K562 (cell line): ENCODE results near the gene PHKB. TPM values are rescaled to one million over a fixed set of nuclear protein-coding genes. Genes with fewer than 3 reads are reported as not detected.
A peak's percentile ranks its signal among the peaks of the same experiment; 100 is the strongest.

Experiments
- CHD7 ChIP-seq: fragments of 200-600 bp; sonication (generic); IDR thresholded peaks from one replicate; pipeline ENCODE4 v1.6.1; 2012; ENCODE audit warnings: mild to moderate bottlenecking, low read depth, low read length, inconsistent platforms
- CXXC5 ChIP-seq: fragments of 250-450 bp; sonication (Bioruptor Pico); IDR thresholded peaks from 2 replicates; pipeline ENCODE4 v1.8.0; 2022; ENCODE audit warnings: inconsistent platforms, mild to moderate bottlenecking, moderate library complexity
- E2F5 ChIP-seq: sonication (generic); formaldehyde crosslinking; IDR thresholded peaks from 2 replicates; pipeline ENCODE4 v1.8.0; 2022; ENCODE audit warnings: mild to moderate bottlenecking, missing genetic modification reagents
- HMGXB4 ChIP-seq: sonication (generic); formaldehyde crosslinking; IDR thresholded peaks from 2 replicates; pipeline ENCODE4 v1.8.1; 2023; ENCODE audit warnings: mild to moderate bottlenecking, missing genetic modification reagents
- ZC3H4 ChIP-seq: sonication (generic); formaldehyde crosslinking; IDR thresholded peaks from 2 replicates; pipeline ENCODE4 v1.9.0; 2021; ENCODE audit warnings: missing genetic modification reagents, borderline replicate concordance
- ZNF740 ChIP-seq, 3 experiments: fragments of 200-800 bp in 1 of 3; sonication (Bioruptor generic) in 1 of 3; sonication (generic) in 1 of 3; formaldehyde crosslinking in 1 of 3; IDR thresholded peaks; 2 replicates each; pipeline versions ENCODE4 v1.6.1 to v1.8.0; 2016 to 2022; ENCODE audit warnings: mild to moderate bottlenecking in 2 of 3, missing compliant biosample characterization in 2 of 3, missing genetic modification characterization in 2 of 3, missing genetic modification reagents in 1 of 3
- polyA plus RNA-seq, 8 experiments: library from polyadenylated mRNA; depleted of rRNA in 4 of 8; stranded (reverse) in 5 of 8; unstranded in 3 of 8; fragments of >200 nt; fragmentation: Nextera tagmentation in 2 of 8; fragmentation: Illumina TruSeq in 1 of 8; extraction: Ambion mirVana in 2 of 8; extraction: Trizol in 1 of 8; gene quantifications; 2 replicates each; pipeline versions ENCODE4 v1.2.1 to v1.2.3, GENCODE V29; 2011 to 2014; ENCODE audit warnings: inconsistent platforms in 1 of 8, missing spikeins in 1 of 8
- total RNA-seq, 7 experiments: library from RNA; depleted of rRNA in 6 of 7; stranded (reverse); fragments of >200 nt in 6 of 7; fragmentation: Illumina TruSeq in 2 of 7; extraction: Trizol in 2 of 7; gene quantifications; 2 replicates each; pipeline versions ENCODE4 v1.2.1 to v1.2.3, GENCODE V29; 2011 to 2021; ENCODE audit warnings: low replicate concordance in 1 of 7

The PHKB gene
- total and polyA plus RNA-seq, 9 of the 15 experiments (the other 6 are each of a cell fraction or from before 2014, with no cell fraction given) = 24.7 to 92.3 (median 67.0) TPM

- TF ChIP-seq ZNF740 (CRISPR knock-in tag; IDR thresholded peaks at IDR 0.05) = no peak
- TF ChIP-seq ZNF740 (tag; IDR thresholded peaks at IDR 0.05) = no peak
- TF ChIP-seq CXXC5 (CRISPR knock-in tag) = peak; percentile 58; the same call in 1 of the 2 replicates
- TF ChIP-seq HMGXB4 (CRISPR knock-in tag) = peak; percentile 67; the same call in 1 of the 2 replicates
- TF ChIP-seq E2F5 (CRISPR knock-in tag) = no peak
- no peak for TF ChIP-seq CHD7
- TF ChIP-seq ZC3H4 (CRISPR knock-in tag) = no peak
These were observed at the start of gene PHKB, which contains the start of gene ITFG1 (continued) for GRCh38 chr16:47460711-47461597.
